GM12878 (cell line): ENCODE measurements around the gene KLK2. TPM values are rescaled to one million over a fixed set of nuclear protein-coding genes. Genes with fewer than 3 reads are reported as not detected.

Experiments
- ATAC-seq: fragments of 200-7000 bp; cut with Tn5 transposase; 3 replicates; pipeline ENCODE4 v1.9.1; 2020; ENCODE audit warnings: mild to moderate bottlenecking, moderate library complexity
- BruUV-seq: library from RNA; stranded (reverse); fragments of 400-500 nt; replicated peaks from 2 replicates; lab custom pipeline; 2021; lab: Mats Ljungman, UMichigan
- CTCF ChIA-PET: fragments of 300-600 bp; sonication (Branson Sonifier 250); formaldehyde crosslinking; extraction: SDS; loops from one replicate; lab custom pipeline; 2021; ENCODE audit warnings: inconsistent platforms; lab: Yijun Ruan, JAX
- POLR2A ChIA-PET: fragments of 350-600 bp; formaldehyde crosslinking; extraction: SDS; loops from one replicate; lab custom pipeline; 2021; ENCODE audit warnings: inconsistent platforms; lab: Charles Lee
- RAD21 ChIA-PET: fragments of 300-600 bp; sonication (Branson Sonifier 250); formaldehyde crosslinking; loops from one replicate; lab custom pipeline; 2023; ENCODE audit warnings: antibody characterized with exemption; ENCODE audit not compliant: unreplicated experiment; lab: Charles Lee
- SMC1A ChIA-PET: fragments of 300-600 bp; sonication (Branson Sonifier 250); formaldehyde crosslinking; loops from one replicate; lab custom pipeline; 2023; ENCODE audit not compliant: unreplicated experiment, uncharacterized antibody; lab: Charles Lee
- DNase-seq: peaks from one replicate; pipeline ENCODE4 v3.0.0-alpha.2; 2011; ENCODE audit warnings: low read depth, low spot score
- FAIRE-seq: peaks from 3 replicates; lab custom pipeline; 2011; peaks lifted over from hg19 to GRCh38; lab: Jason Lieb, UNC
- H2AFZ ChIP-seq: 2 replicates; pipeline ENCODE4 v1.6.0; 2011; ENCODE audit warnings: low read depth, low read length, control low read depth; ENCODE audit not compliant: control insufficient read depth
- H3K27ac ChIP-seq: 2 replicates; pipeline ENCODE4 v1.5.1; 2011; ENCODE audit warnings: control low read depth; ENCODE audit not compliant: control insufficient read depth, insufficient read depth
- H3K27me3 ChIP-seq, 2 experiments: replicated peaks in 1 of 2; 2 replicates each; pipeline versions ENCODE4 v1.6.0 to v1.6.1; 2011; ENCODE audit warnings: low read length in 1 of 2; ENCODE audit not compliant: control insufficient read depth in 2 of 2, insufficient read depth in 2 of 2
- H3K36me3 ChIP-seq, 2 experiments: 2 replicates each; pipeline ENCODE4 v1.5.1; 2011; ENCODE audit warnings: low read length in 1 of 2; ENCODE audit not compliant: control insufficient read depth in 2 of 2, insufficient read depth in 2 of 2
- H3K4me1 ChIP-seq: 2 replicates; pipeline ENCODE4 v1.6.1; 2011; ENCODE audit warnings: mild to moderate bottlenecking, low read length, moderate library complexity, mixed read lengths; ENCODE audit not compliant: control insufficient read depth, insufficient read depth
- H3K4me2 ChIP-seq: 2 replicates; pipeline ENCODE4 v1.6.0; 2011; ENCODE audit warnings: control low read depth; ENCODE audit not compliant: control insufficient read depth, insufficient read depth
- H3K4me3 ChIP-seq: fragments of 200-600 bp; sonication (generic); 2 replicates; pipeline ENCODE4 v1.5.1; 2016
- H3K79me2 ChIP-seq: 2 replicates; pipeline ENCODE4 v1.6.0; 2011; ENCODE audit warnings: low read length; ENCODE audit not compliant: control insufficient read depth, insufficient read depth
- H3K9ac ChIP-seq: 2 replicates; pipeline ENCODE4 v1.8.0; 2011; ENCODE audit warnings: low read length, control low read depth, mixed read lengths; ENCODE audit not compliant: control insufficient read depth, insufficient read depth
- H3K9me3 ChIP-seq: replicated peaks from 3 replicates; pipeline ENCODE4 v1.5.1; 2011; ENCODE audit warnings: mild to moderate bottlenecking, low read length; ENCODE audit not compliant: control insufficient read depth, insufficient read depth
- H4K20me1 ChIP-seq: 2 replicates; pipeline ENCODE4 v1.6.0; 2011; ENCODE audit not compliant: control insufficient read depth, insufficient read depth
- E4F1 ChIP-seq: fragments of 450-650 bp; IDR thresholded peaks from 2 replicates; pipeline ENCODE4 v1.6.1; 2018; ENCODE audit warnings: borderline replicate concordance, mild to moderate bottlenecking; ENCODE audit not compliant: partially characterized antibody
- HSF1 ChIP-seq: fragments of 150-350 bp; IDR thresholded peaks from 2 replicates; pipeline ENCODE4 v1.6.1; 2014; ENCODE audit warnings: mild to moderate bottlenecking, low read depth, low read length
- KLF5 ChIP-seq: fragments of 450-650 bp; IDR thresholded peaks from 2 replicates; pipeline ENCODE4 v1.6.1; 2014; ENCODE audit warnings: mild to moderate bottlenecking; ENCODE audit not compliant: partially characterized antibody
- RB1 ChIP-seq: fragments of 450-650 bp; formaldehyde crosslinking; IDR thresholded peaks from 2 replicates; pipeline ENCODE4 v1.6.1; 2017; ENCODE audit warnings: mild to moderate bottlenecking, borderline replicate concordance
- RFX5 ChIP-seq: IDR thresholded peaks from 2 replicates; pipeline ENCODE4 v1.6.1; 2011; ENCODE audit warnings: low read depth, low read length, improper control_type of control experiment
- RUNX3 ChIP-seq: IDR thresholded peaks from 2 replicates; pipeline ENCODE4 v1.6.1; 2012; ENCODE audit warnings: low read length, inconsistent platforms
- ZNF24 ChIP-seq: fragments of 450-650 bp; IDR thresholded peaks from 2 replicates; pipeline ENCODE4 v1.6.1; 2017; ENCODE audit warnings: antibody characterized with exemption, mild to moderate bottlenecking
- ZNF274 ChIP-seq: IDR thresholded peaks from one replicate; pipeline ENCODE4 v1.8.0; 2011; ENCODE audit not compliant: insufficient read length, insufficient read depth
- WGBS: methylation state at CpG from one replicate; pipeline ENCODE4 v1.1.6; 2016; ENCODE audit warnings: low lambda C conversion rate; ENCODE audit not compliant: insufficient replicate concordance, insufficient coverage; ENCODE audit errors: missing lambda C conversion rate; 5-methylcytosine and 5-hydroxymethylcytosine counted together
- in situ Hi-C: fragments of 300-500 bp; cut with MboI; formaldehyde crosslinking; loops from 9 replicates; pipeline ENCODE4 v1.14.3; 2018; ENCODE audit warnings: mixed read lengths
- intact Hi-C: fragments of 100-400 bp; cut with micrococcal nuclease; formaldehyde crosslinking; loops from one replicate; pipeline ENCODE4 v1.14.2; 2022; ENCODE audit not compliant: unreplicated experiment
- polyA plus RNA-seq, 11 experiments: library from polyadenylated mRNA; depleted of rRNA in 4 of 11; unstranded in 6 of 11; stranded (reverse) in 5 of 11; fragments of >200 nt; fragmentation: Nextera tagmentation in 4 of 11; fragmentation: Illumina TruSeq in 1 of 11; extraction: Ambion mirVana in 4 of 11; extraction: Trizol in 1 of 11; gene quantifications; 1 replicate in 1 of 11; 2 replicates in 10 of 11; pipeline versions ENCODE4 v1.2.1 to v1.2.3, GENCODE V29; 2011 to 2016; ENCODE audit warnings: inconsistent platforms in 2 of 11, missing spikeins in 2 of 11, low read depth in 1 of 11
- total RNA-seq, 4 experiments: library from RNA; depleted of rRNA in 3 of 4; stranded (reverse); fragments of >200 nt in 3 of 4; fragmentation: Illumina TruSeq in 1 of 4; extraction: Trizol in 1 of 4; gene quantifications; 2 replicates each; pipeline versions ENCODE4 v1.2.1 to v1.2.3, GENCODE V29; 2013 to 2021

KLK2 gene
- total and polyA plus RNA-seq, 10 of the 15 experiments (the other 5 are each of a cell fraction or from before 2014, with no cell fraction given), result 0.19 to 3.1 (median 1.2) TPM

GRCh38 chr19:50877338-50877737 lies 4.1 kb downstream of the KLK2 start:
- H3K4me2 ChIP-seq, result 0 out of 2 replicates have a peak overlapping the region, but pooled peaks have one; percentile 80
- in situ Hi-C loops (no loop called here), intact Hi-C loops (no loop called here)
- TF ChIP-seq ZNF24 (no peak), E4F1 (no peak)
- no peaks in the 10 kb centered on the region for H3K27me3 ChIP-seq
- H3K4me1 ChIP-seq, result peaks cover 25% of the 10 kb centered on the region
- SMC1A ChIA-PET, result no interaction called here
- no peaks in the 10 kb centered on the region for H3K36me3 ChIP-seq
- H4K20me1 ChIP-seq, result no peaks in the 10 kb centered on the region
- H3K79me2 ChIP-seq, result no peaks in the 10 kb centered on the region
- no peak overlapping the region for H3K4me3 ChIP-seq
- no peak for DNase-seq
- POLR2A ChIA-PET, result no interaction called here
- no peak for ATAC-seq
- no peak overlapping the region for H3K9ac ChIP-seq
- no peak for FAIRE-seq
- RAD21 ChIA-PET, result interaction anchor here (1.2 kb wide), 1 partner anchor 45 kb away, joined by 3 read pairs; no protein-coding TSS in a partner anchor
- 0 out of 2 replicates have a peak overlapping the region, but pooled peaks have one; percentile 94 for H2AFZ ChIP-seq
- WGBS, result 75% methylated on average over 5 of the region's 8 CpGs
- no peaks in the 10 kb centered on the region for H3K9me3 ChIP-seq
- BruUV-seq, result no TSS peak
- no peak overlapping the region for H3K27ac ChIP-seq
- CTCF ChIA-PET, result interaction anchor here (1.9 kb wide), 1 partner anchor 28 kb away, joined by 6 read pairs; no protein-coding TSS in a partner anchor

- Histone ChIP-seq H3K27me3 (no peaks in the 10 kb centered on the region), H3K4me1 (peaks cover 25% of the 10 kb centered on the region), H2AFZ (no peak overlapping the region; the same call in 1 of the 2 replicates), H3K9me3 (no peaks in the 10 kb centered on the region), H4K20me1 (no peaks in the 10 kb centered on the region), H3K4me3 (no peak overlapping the region), H3K4me2 (0 out of 2 replicates have a peak overlapping the region, but pooled peaks have one; percentile 13), H3K9ac (no peak overlapping the region), H3K27ac (no peak overlapping the region), H3K79me2 (no peaks in the 10 kb centered on the region), H3K36me3 (no peaks in the 10 kb centered on the region)
- CTCF ChIA-PET, result interaction anchor here (0.8 to 2.0 kb wide), 4 partner anchors 8 to 43 kb away, joined by 3 to 8 read pairs (median 3); no protein-coding TSS in a partner anchor
- no peak for FAIRE-seq
- BruUV-seq, result no TSS peak
- no peak for DNase-seq
- SMC1A ChIA-PET, result interaction anchor here (0.8 to 1.2 kb wide), 3 partner anchors 9 to 27 kb away, joined by 3 read pairs; no protein-coding TSS in a partner anchor
- TF ChIP-seq HSF1 (no peak), RFX5 (no peak), KLF5 (no peak), RUNX3 (no peak), ZNF274 (no peak), RB1 (no peak)
- intact Hi-C loops (no loop called here), in situ Hi-C loops (no loop called here)
- 37% methylated on average over 5 of the region's 5 CpGs for WGBS
- ATAC-seq, result no peak; the same call in 2 of the 3 replicates
- POLR2A ChIA-PET, result no interaction called here
- RAD21 ChIA-PET, result no interaction called here
Measured at GRCh38 chr19:50878851-50879250, 5.6 kb downstream of the KLK2 start.
